Pulmonary artery endothelial cell (primary cell): ENCODE results near the gene NUP133. TPM values are rescaled to one million over a fixed set of nuclear protein-coding genes. Genes with fewer than 3 reads are reported as not detected.
"Not testable (repeated sequence)": the region's sequence is repeated elsewhere in the genome, so short reads cannot be mapped to it uniquely, and the experiment has no call there.

ENCODE experiments used
- DNase-seq: peaks from one replicate; pipeline ENCODE4 v3.0.0-alpha.2; 2011; ENCODE audit warnings: low read depth, low spot score
- total RNA-seq: library from RNA; depleted of rRNA; stranded (reverse); fragments of >200 nt; gene quantifications from 2 replicates; pipeline ENCODE4 v1.2.3, GENCODE V29; 2014

The NUP133 gene
- total RNA-seq, 1 donor from 2014 or later, result 39.2 TPM

DNA sequence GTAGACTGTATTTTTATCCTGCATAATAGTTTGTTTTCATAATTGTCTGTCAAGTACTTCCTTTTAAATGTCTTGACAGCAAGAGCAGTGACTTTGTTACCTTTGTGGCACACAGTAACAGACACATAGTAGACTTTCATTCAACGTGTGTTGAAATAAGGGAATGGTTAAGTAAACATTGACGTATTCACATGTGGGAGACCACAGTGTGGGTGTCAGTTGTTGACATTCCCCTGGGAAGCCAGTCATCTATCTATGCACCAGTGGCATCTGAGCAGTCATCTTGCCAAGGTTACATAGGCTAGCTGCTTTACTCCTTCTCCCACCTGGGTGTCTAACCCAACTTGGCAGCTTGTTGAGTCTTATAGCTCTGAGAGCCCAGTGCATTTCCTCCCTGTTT is 1.4 kb upstream of the NUP133 start:
- DNase-seq, result no peak

DNA sequence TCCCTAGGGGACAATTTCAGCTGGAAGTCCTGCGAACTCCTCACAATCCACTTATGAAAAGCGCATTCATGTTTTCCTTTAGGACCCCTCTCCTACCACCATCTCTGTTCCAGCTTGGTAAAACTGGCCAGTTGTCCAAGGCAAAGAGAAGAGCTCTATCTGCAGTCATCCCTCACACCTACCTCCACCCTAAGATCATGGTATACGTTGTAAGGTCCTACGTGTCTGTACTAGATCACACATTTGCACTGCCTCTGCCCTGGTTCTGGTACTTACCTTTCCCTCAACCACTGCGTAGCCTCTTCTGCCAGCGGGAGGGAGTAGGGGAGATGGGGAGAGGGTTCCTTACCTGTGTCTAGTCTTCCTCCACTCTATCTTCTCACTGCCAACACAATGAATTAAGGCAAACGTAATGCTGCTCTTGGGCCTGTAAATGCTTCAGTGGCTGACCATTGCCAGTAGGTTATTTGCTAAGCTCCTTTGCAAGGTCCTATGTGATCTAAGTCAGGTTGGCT is 739 bp upstream of the NUP133 start:
- no peak for DNase-seq

DNA sequence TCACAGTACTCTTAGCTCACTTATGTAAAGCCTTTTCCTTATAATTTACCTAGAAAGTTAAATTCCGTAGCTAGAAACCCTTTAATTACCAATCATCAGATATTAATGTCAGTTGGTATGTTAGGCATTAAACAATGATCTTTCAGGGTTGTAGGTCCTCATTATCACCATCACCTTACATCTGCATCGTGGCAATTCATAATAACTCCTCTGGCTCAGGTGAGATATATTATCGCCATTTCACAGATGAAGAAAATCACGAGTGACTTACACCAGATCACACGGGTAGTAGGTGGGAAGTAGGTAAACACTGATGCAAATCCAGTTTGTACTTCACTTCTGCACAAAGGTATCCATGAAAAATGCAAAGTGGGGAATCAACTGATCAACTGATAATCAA is 639 bp downstream of the NUP133 start:
- DNase-seq, result no peak

DNA sequence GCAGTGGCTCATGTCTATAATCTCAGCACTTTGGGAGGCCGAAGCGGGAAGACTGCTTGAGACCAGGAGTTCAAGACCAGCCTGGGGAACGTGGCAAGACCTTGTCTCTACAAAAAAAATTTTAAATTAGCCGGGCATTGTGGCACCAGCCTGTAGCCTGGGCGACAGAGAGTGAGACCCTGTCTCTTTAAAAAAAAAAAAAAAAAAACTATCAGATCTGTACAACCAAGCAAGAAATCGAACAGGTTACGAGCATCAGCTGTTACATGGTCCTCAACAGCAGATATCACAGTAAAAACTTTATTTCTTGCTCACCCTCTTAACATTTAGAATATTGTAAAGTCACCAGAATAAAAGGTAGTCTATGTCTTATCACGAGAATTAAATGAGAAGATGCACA is 1.5 kb downstream of the NUP133 start:
- no peak for DNase-seq

DNA sequence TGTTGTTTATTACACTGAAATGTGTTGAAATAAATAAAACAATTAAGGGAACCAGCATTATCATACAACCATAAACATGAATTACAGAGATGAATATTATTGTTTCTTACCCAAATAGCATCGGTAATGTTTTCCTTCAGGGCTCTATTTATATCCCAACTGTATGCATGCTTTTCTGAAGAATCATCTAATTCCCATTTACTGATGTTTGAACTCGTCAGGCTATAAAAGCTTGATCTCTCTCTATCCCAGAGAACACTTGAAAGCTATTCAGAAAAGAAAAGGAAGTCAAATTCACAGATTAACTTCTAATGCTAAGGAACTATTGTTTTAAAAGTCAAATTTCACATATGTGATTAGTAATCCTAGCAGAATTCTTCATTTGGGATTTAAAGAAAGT is 12.4 kb downstream of the NUP133 start:
- DNase-seq, result no peak

DNA sequence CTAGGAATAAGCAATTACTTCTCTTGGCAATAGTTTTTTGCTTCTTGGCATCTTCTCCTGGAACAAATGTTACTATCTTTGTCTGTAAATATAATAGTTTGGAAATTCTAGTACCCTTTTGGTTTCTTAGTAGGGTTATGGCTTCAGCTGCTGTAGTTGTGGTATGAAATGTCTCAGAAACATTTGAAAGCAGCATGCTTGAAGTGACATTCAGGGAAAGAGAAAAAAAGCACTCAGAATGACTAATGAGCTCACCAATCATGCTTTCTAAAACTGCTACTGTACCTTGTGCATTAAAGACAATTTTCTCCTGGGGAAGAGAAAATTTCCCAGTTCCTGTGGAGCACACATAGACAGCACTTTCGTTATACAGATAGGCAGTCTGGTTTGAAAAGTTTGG is 21.0 kb downstream of the NUP133 start:
- no peak for DNase-seq

DNA sequence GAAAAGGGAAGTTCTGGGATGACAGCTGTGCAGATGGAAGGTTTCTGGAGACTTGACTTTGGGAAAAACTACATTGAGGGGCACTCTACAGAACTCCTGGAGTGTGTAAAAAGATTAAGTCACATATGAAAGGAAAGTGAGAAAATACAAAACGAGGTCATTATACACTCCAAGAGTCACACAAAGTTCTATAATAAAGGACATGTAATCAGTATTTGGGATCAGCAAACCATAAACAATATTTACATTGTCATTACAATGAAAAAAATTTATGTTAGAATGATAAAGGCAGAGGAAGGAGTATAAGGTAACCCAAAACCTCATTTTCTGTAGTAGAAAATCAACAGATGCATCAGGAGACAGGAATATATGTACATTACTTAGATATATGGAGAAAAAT is 22.8 kb downstream of the NUP133 start:
- no peak for DNase-seq

DNA sequence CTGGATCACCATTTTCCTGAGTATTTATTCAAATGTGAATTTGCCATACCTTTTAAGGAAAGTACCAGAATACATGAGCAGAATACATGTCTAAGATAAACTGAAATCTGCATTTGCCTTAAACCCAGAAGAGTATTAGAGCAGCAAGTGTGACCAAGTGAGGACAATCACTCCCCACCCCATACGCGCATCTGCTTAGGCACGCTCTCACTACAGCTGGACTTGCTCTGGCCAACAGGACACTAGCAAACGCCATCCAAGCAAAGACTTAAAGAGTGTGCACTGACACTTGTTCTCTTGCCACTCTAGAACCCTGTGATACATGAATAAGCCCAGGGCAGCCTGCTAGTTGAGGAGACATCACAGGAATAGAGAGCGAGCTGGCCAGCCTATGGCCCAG is 25.6 kb downstream of the NUP133 start:
- DNase-seq, result no peak

DNA sequence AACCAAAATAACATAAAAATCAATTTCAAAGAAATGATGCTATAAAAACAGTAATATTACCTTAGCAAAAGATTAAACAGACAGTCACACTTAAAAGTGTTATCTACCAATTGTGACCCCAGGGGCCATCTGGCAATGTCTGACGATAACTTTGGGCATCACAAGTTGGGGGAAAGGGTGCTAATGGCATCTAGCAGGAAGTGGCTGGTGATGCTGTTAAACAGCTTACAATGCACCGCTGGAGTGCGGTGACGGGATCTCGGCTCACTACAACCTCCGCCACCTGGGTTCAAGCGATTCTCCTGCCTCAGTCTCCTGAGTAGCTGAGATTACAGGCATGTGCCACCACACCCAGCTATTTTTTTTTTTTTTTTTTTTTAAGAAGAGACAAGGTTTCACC is 27.6 kb downstream of the NUP133 start:
- DNase-seq, result no peak

DNA sequence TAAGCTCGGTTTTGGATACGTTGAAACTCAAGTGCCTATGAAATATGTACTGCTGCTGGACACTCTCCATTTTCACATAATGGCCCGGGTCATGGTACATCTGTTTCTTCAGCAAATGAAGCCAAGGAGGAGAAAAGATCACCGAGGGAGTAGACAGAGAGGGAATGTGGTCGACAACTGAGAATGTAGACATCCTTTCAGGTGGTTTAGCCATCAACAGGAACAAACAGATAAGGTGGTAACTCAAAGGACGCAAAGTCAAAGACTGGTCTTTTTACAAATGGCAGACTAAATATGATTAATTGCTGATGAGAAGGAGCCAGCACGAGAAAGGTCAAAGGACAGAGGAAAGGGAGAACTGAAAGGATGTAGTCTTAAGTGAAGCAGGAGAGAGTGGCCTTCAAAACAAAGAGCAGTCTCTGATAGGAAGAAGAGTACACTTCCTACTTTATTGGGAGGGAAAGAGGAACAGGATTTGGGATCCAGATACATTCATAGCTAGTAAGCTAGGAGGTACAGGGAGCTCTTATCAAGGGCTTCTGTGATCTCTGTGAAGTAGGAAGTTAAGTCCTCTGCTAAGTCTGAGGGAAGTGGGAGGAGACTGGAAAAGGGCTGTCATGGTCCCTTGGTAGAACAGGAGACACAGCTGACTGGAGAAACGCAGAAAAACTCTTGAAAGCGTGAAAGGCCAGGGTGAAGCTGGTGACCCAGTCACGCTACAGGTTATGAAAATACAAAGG is 28.3 kb downstream of the NUP133 start:
- no peak for DNase-seq

DNA sequence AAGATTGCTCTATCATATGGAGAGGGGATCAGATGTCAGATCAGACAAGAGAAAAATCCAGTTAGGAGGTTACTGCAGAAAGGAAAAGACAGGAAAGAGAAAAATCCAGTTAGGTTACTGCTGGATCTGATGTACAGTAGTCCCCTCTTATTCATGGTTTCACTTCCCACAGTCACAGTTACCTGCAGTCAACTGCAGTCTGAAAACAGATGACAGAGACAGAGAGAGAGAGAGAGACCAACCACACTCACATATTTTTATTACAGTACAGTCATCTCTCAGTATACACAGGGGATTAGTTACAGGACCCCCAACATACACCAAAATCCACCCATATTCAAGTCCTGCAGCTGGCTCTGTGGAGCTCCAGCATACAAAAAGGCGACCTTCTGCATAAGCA is 29.3 kb downstream of the NUP133 start:
- DNase-seq, result no peak

DNA sequence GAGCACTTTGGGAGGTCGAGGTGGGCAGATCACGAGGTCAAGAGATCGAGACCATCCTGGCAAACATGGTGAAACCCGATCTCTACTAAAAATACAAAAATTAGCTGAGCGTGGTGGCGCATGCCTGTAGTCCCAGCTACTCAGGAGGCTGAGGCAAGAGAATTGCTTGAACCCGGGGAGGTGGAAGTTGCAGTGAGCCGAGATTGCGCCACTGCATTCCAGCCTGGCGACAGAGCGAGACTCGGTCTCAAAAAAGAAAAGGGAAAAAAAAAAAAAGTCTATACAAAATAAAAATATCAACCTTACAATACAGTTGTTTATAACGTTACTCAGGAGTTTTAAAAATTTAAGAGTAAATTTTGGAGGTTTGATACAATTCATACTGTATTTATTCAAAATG is 32.3 kb downstream of the NUP133 start:
- not testable (repeated sequence) for DNase-seq

DNA sequence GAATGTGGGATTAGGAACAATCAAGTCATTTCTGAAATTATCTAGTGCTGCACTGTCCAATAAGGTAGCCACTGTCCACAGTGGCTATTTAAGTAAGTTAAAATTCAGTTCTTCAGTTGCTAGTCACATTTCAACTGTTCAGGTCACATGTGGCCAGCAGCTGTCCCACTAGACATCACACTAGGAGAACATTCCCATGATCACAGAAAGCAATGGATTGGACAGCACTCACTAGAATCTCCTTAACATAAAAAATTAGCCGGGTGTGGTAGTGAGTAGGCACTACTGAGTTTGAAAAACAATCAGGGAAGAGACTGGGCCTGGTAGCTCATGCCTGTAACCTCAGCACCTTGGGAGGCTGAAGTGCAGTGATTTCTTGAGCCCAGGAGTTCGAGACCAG is 33.6 kb downstream of the NUP133 start:
- DNase-seq, result no peak

DNA sequence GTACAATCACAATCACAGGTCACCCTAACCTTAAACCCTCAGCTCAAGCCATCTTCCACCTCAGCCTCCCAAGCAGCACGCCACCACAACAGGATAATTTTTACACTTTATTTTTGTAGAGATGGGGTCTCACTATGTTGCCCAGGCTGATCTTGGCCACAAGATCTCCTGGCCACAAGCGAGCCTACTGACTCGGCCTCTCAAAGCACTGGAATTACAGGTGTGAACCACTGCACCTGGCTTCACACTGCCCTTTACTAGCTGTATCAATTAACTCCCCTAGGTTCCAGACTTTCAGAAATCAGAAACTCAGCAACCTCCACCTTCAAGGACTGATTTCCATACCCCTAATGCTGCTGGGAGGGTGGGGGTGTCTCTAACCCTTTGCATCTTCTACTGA is 37.0 kb downstream of the NUP133 start:
- DNase-seq, result no peak

DNA sequence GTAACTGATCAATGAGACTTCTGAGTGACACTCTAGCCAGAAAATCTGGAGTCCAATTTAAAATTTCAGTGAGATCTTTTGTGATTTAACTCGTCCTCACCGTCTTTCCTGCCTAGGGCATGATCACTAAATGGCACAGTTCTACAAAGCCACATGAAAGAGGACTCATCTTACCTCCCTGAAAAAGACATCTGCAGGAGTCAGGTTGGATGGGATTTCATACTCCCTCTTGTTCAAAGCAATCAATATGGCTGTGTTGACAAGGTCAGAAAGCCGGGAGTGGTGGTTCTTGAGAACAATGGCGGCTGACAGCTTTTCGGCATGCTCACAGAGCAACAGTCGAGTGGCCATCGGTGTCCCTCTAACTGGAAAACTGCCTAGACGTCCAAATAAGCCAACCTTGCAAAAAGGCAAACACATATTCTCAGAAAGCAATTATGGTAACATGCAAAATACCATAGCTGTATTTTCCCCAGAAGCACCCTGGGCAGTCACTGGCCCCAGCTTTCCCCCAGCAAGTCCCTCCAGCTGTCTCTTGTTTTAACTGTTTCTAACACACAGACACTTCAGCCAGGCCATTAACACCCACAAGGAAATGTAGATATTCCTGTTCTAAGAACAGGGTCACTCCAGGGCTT is 37.6 kb downstream of the NUP133 start:
- DNase-seq, result no peak

DNA sequence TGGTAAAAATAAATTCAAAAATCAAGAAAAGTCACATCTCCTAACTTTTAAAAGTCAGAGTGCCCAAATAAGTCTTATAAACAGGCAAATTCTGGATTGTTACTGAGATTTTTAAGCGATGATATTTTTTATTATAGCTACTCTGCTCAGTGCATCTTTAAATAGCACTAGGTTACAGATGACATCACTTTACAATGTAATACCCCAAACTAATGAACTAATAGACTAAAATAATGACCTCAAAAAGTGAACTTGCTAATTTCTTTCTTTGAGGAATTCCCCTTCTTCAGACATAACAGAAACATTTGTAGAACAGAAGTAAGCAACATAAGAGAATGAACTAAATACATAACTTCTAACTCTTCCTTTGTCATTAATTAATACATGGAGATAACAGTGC is 41.3 kb downstream of the NUP133 start:
- DNase-seq, result no peak

DNA sequence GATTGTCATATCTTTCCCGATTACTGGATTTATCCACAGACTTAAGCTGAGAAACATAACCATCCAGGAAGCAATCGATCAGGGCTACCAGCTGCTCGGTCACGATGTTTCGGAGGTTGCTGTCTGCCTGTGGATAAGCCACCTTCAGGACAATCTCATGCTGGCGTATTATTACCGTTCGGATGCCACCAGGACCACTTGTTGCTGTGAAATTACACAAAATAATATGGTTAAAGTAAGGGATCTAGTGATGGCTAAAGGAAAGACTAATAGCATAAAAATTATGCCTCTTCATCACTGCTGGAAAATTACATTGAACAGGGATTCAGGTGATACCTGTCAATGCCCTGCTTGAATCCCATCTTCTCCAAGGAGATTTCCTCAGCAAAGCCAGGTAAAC is 43.5 kb downstream of the NUP133 start:
- DNase-seq, result no peak

DNA sequence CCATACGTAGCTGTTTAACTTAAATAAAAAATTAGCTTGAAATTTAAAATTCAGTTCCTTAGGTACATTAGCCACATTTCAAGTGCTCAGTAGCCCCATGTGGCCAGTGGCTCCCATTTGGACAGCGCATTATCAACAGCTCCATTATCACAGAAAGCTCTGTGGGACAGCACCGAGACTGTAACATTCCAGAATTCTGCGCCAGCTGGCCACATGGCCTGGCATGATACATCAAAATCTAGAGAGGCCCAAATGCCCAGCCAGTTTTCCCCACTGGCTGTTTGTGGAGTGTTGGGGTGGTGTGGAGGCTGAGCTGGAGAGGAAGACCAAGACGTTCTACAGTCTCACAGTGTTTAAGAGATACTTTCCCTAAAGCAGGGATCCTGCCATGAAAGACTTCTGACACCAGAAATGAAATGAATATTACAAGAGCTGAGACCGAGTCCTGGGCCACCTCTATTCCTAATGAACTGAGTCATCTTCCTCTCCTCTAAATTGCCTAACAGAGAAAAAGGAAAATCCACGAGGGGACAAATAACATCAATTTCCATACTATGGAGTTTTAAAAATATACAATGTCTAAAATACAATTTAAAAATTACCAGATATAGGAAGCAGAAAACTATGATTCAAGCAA is 47.0 kb downstream of the NUP133 start:
- DNase-seq, result no peak

DNA sequence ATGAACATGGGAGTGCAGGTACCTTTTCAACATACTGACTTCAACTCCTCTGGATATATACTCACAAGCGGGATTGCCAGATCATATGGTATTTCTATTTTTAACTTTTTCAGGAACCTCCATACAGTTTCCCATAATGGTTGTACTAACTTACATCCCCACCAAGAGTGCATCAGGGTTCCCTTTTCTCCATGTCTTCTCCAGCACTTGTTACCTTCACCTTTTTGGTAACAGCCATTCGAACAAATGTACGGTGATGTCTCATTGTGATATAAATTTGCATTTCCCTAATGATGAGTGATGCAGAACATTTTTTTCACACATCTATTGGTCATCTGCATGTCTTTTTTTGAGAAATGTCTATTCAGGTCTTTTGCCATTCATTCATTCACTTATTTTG is 48.3 kb downstream of the NUP133 start:
- no peak for DNase-seq

DNA sequence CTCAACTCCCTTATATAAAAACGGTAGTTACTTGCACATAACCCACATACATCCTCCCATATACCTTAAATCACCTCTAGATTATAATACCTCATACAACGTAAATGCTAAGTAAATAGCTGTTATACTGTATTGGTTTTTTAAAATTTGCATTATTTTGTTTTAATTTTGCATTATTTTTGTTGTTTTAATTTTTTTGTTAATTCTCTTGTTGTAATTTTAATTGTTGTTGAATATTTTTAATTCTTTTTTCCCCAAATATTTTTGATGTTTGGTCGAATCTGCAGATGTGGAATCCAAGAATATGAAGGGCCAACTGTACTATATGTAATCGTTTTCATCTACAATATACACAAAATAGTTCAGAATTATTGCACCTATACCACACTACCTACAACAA is 50.7 kb downstream of the NUP133 start:
- no peak for DNase-seq

DNA sequence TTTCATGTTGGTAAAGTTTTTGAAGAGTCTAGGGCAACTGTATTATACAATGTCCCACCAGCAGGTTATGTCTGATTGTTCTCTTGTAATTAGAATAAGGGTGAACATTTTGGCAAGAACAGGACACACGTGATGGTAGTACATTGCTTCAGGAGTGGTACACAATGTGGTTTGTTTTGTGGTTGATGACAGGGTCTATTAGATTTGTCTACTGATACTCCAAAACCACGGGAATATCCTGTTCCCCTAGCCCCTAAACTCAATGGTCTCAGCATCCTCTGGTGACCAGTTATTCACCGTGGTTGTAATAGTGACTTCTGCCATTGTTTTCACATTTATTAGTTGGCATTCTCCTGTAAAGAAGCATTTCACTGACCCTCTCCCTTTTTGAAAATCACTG is 52.1 kb downstream of the NUP133 start:
- DNase-seq, result no peak

DNA sequence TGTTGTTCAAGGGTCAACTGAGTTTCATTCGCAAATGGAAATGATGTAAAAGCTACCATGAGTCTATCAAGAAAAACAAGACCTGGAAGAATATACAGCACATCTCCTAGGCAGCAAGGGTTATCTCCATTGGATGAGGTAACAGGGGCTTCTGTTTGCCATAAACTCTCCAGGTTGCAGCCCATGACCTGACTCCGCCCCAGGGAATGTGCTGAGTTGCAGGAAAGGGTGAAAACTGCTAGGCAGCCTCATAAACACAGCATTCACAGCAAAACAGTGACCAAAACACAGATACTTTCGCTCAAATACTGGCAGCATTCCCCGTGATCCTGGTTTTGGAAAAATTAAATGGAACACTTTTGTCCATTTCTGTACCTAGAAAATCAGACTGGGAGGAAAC is 54.1 kb downstream of the NUP133 start:
- no peak for DNase-seq
